H1 (cell line): Measurements from ENCODE around the gene SCAMP4. TPM values are rescaled to one million over a fixed set of nuclear protein-coding genes. Genes with fewer than 3 reads are reported as not detected.

Source experiments
- CEBPB ChIP-seq: IDR thresholded peaks from 2 replicates; pipeline ENCODE4 v1.6.1; 2012; ENCODE audit warnings: low read depth, low read length
- CTBP2 ChIP-seq: IDR thresholded peaks from 2 replicates; pipeline ENCODE4 v1.7.0; 2011; ENCODE audit warnings: borderline replicate concordance, mild to moderate bottlenecking, moderate library complexity, mixed read lengths, low read length; ENCODE audit not compliant: insufficient read depth, insufficient read length
- EP300 ChIP-seq, 2 experiments: IDR thresholded peaks; 1 replicate in 1 of 2; 2 replicates in 1 of 2; pipeline ENCODE4 v1.6.1; 2011 to 2012; ENCODE audit warnings: low read depth in 2 of 2, low read length in 2 of 2, mild to moderate bottlenecking in 2 of 2, borderline replicate concordance in 1 of 2, inconsistent platforms in 1 of 2, moderate library complexity in 1 of 2
- GABPA ChIP-seq: IDR thresholded peaks from 2 replicates; pipeline ENCODE4 v1.6.1; 2011; ENCODE audit warnings: mild to moderate bottlenecking, low read length, moderate library complexity, borderline replicate concordance; ENCODE audit not compliant: insufficient read depth
- GTF2F1 ChIP-seq: IDR thresholded peaks from 2 replicates; pipeline ENCODE4 v1.6.1; 2012; ENCODE audit warnings: low read depth, low read length, improper control_type of control experiment, borderline replicate concordance
- JUN ChIP-seq: IDR thresholded peaks from 2 replicates; pipeline ENCODE4 v1.6.1; 2011; ENCODE audit warnings: low read depth, mild to moderate bottlenecking, improper control_type of control experiment, low read length
- JUND ChIP-seq: IDR thresholded peaks from 2 replicates; pipeline ENCODE4 v1.6.1; 2011; ENCODE audit warnings: mild to moderate bottlenecking, improper control_type of control experiment, low read length
- KDM5A ChIP-seq: fragments of 200-600 bp; IDR thresholded peaks from 2 replicates; pipeline ENCODE4 v1.7.1; 2012; ENCODE audit warnings: mild to moderate bottlenecking, low read length, inconsistent platforms, mixed read lengths
- NRF1 ChIP-seq: IDR thresholded peaks from 2 replicates; pipeline ENCODE4 v1.6.1; 2011; ENCODE audit warnings: mild to moderate bottlenecking, low read depth, low read length, improper control_type of control experiment
- POLR2AphosphoS5 ChIP-seq: IDR thresholded peaks from 2 replicates; pipeline ENCODE4 v1.6.1; 2011; ENCODE audit warnings: low read depth, low read length
- RAD21 ChIP-seq, 2 experiments: IDR thresholded peaks in 1 of 2; conservative IDR thresholded peaks in 1 of 2; 2 replicates each; pipeline ENCODE4 v1.6.1; 2011; ENCODE audit warnings: low read depth in 2 of 2, low read length in 2 of 2, improper control_type of control experiment in 1 of 2, inconsistent platforms in 1 of 2, mild to moderate bottlenecking in 1 of 2, moderate library complexity in 1 of 2
- SAP30 ChIP-seq: fragments of 300-600 bp; sonication (generic); IDR thresholded peaks from 2 replicates; pipeline ENCODE4 v1.7.1; 2012; ENCODE audit warnings: low read length, moderate library complexity, mild to moderate bottlenecking, inconsistent platforms; ENCODE audit not compliant: insufficient read depth, insufficient replicate concordance
- SP1 ChIP-seq: IDR thresholded peaks from 2 replicates; pipeline ENCODE4 v1.6.1; 2011; ENCODE audit warnings: low read depth, low read length
- SP4 ChIP-seq: IDR thresholded peaks from 2 replicates; pipeline ENCODE4 v1.6.1; 2012; ENCODE audit warnings: low read length, inconsistent platforms
- TCF12 ChIP-seq: IDR thresholded peaks from 2 replicates; pipeline ENCODE4 v1.6.1; 2011; ENCODE audit warnings: low read depth, mild to moderate bottlenecking, low read length
- polyA plus RNA-seq, 7 experiments: library from polyadenylated mRNA; depleted of rRNA in 3 of 7; stranded (reverse) in 5 of 7; unstranded in 2 of 7; fragments of >200 nt in 5 of 7; fragments of 200-250 nt in 2 of 7; gene quantifications; 1 replicate in 5 of 7; 2 replicates in 1 of 7; 4 replicates in 1 of 7; pipeline versions ENCODE4 v1.2.1 to v1.2.3, GENCODE V29; 2011 to 2013; ENCODE audit warnings: missing spikeins in 2 of 7, mixed read lengths in 2 of 7
- total RNA-seq: library from RNA; stranded (reverse); fragmentation: NEBNext Ultra II Directional; extraction: Animal tissue kit (Norgen Biotek cat#: 25700); gene quantifications from 2 replicates; pipeline ENCODE4 v1.2.1, GENCODE V29; 2021
- TF ChIP-seq, protein P1 (sequence below), 3 experiments: IDR thresholded peaks; 1 replicate in 2 of 3; 2 replicates in 1 of 3; pipeline versions ENCODE4 v1.5.1 to v1.6.1; 2011; ENCODE audit warnings: low read length in 3 of 3, mild to moderate bottlenecking in 3 of 3, inconsistent platforms in 2 of 3, low read depth in 1 of 3, moderate library complexity in 1 of 3; ENCODE audit not compliant: insufficient read depth in 1 of 3; ENCODE audit errors: control extremely low read depth in 1 of 3

Gene SCAMP4
- total and polyA plus RNA-seq, 2 of the 8 experiments (the other 6 are each of a cell fraction or from before 2014, with no cell fraction given), result 17.1 to 61.4 TPM

DNA sequence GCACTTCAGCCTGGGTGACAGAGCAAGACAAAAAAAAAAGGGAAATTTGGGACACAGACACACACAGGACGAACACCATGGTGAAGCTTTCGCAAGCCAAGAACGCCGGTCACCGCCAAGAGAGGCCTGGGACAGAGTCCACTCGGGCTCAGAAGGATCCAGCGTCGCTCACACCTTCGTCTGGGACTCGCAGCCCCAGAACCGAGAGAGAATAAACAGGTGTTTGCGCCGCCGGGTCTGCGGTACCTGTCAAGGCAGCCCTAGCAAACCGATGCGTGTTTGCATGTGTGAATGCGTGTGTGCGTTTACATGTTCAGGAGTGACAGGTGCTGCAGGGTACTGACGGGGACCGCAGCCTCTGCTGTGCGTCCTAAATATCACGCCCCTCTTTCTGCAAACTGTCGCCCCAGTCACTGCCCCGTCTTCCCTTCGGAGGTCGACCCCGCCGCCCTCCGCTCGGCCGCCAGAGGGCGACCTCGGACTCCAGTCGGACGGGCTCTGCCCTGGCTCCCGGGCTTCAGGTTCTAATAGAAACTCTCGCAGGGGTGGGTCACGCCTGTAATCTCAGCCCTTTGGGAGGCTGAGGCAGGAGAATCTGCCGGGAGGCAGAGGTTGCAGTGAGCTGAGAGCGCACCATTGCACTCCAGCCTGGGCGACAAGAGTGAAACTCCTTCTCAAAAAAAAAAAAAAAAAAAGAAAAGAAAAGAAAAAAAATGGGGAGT is 24.0 kb downstream of the SCAMP4 start (continued):
- TF ChIP-seq, protein P1, sequence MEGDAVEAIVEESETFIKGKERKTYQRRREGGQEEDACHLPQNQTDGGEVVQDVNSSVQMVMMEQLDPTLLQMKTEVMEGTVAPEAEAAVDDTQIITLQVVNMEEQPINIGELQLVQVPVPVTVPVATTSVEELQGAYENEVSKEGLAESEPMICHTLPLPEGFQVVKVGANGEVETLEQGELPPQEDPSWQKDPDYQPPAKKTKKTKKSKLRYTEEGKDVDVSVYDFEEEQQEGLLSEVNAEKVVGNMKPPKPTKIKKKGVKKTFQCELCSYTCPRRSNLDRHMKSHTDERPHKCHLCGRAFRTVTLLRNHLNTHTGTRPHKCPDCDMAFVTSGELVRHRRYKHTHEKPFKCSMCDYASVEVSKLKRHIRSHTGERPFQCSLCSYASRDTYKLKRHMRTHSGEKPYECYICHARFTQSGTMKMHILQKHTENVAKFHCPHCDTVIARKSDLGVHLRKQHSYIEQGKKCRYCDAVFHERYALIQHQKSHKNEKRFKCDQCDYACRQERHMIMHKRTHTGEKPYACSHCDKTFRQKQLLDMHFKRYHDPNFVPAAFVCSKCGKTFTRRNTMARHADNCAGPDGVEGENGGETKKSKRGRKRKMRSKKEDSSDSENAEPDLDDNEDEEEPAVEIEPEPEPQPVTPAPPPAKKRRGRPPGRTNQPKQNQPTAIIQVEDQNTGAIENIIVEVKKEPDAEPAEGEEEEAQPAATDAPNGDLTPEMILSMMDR (IDR thresholded peaks at IDR 0.05; ENCODE audit: control extremely low read depth in 1 of 3, insufficient read depth in 1 of 3, low read depth in 1 of 3, low read length in 3 of 3), result peak; percentile 83 to 89 (median 89)
- TF ChIP-seq CEBPB, result no peak
- peak; percentile 72 to 84 for TF ChIP-seq RAD21 (IDR thresholded peaks at IDR 0.05 in 1 of 2, conservative IDR thresholded peaks at IDR 0.05 in 1 of 2; ENCODE audit: low read depth in 2 of 2, low read length in 2 of 2)
- no peak for TF ChIP-seq POLR2AphosphoS5
- peak; percentile 72; the same call in 1 of the 2 replicates for TF ChIP-seq GABPA
- TF ChIP-seq SP4, result 0 out of 2 replicates have a peak, but pooled peaks have one; percentile 63
- no peak for TF ChIP-seq NRF1
- no peak for TF ChIP-seq KDM5A
- no peak for TF ChIP-seq SP1
- TF ChIP-seq EP300 (IDR thresholded peaks at IDR 0.05; ENCODE audit: borderline replicate concordance in 1 of 2, low read depth in 2 of 2, low read length in 2 of 2), result no peak
- no peak for TF ChIP-seq GTF2F1
- no peak for TF ChIP-seq SAP30
- TF ChIP-seq JUND, result no peak
- no peak for TF ChIP-seq CTBP2
- no peak for TF ChIP-seq JUN
- TF ChIP-seq TCF12, result no peak
